Bone marrow (tissue), 2 donors: ENCODE results near the gene DHX32.

Experiments used
- DNase-seq, 2 donors: peaks; one replicate each; lab custom pipeline; 2025; lab: John Stamatoyannopoulos, UW

Gene DHX32

DNA sequence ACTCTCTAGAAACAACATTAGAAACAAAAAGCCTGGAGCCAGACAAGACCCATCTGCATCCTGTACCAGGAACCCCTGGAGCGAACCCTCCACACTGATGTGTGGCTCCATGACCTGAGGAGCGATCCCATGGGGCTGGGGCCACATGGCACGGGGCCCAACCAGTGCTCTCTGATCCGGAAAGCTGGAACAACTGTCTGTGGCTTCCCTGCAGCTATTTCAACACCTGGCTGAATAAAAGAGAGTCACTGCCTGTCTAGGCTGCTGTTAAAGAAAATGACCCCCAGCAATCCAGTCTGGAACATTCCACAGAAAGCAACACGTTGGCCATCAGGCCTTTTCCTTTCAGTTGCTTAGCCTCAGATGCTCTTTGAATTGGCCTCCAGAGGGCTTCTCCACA lies 79.0 kb downstream of the DHX32 start:
- DNase-seq, result no peak

DNA sequence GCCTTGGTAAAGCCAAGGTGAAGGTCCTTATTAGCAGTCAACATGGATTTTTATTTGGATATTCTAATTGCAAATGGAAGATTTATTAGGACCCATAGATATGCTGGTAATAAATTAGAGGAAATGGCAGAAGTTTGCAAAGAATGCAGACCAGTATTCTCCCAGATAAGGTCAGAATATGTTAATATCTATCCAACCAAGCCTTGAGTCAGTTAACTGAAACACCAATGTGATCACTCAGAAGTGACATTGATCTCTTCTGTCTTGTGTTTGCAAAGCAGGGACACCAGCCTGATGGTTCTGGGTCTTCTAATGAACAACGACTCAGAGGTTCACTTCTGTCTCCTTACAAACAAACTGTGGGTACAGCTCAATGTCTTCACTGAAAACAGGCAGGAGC lies 79.5 kb downstream of the DHX32 start:
- DNase-seq, result no peak

DNA sequence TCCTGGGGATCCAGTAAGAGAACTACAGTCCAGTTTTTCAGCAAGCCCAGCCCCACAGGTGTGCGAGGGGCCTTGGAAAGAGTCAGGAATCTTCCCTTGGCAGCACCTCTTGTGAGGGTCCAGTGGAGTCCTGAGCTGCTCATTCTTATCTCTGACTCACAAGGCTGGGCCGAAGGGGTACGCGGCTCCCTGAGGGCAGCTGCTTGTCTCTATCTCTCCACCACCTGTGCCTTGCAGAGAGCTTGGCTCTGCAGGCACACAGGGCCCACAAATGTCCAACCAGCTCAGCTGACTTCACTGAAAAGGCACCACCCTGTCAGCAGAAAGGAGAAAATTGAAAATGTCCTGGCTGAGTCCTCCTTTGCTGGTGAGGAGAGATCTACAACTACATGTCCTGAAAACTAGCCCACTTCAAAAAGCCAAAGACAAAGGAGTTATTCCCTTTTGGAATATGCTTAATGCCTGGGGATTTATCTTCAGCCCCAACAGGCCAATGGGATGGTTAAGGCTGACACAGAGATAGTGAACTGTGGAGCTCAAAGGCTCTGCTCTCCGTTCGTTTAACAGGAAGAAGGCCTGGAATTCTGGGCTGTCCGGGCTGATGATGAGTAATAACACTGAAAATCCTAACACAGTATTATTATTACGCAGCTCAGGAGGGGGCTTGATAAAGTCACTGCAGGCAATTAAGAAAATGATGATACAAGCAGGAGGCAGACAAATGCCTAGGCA lies 81.5 kb downstream of the DHX32 start:
- no peak for DNase-seq

DNA sequence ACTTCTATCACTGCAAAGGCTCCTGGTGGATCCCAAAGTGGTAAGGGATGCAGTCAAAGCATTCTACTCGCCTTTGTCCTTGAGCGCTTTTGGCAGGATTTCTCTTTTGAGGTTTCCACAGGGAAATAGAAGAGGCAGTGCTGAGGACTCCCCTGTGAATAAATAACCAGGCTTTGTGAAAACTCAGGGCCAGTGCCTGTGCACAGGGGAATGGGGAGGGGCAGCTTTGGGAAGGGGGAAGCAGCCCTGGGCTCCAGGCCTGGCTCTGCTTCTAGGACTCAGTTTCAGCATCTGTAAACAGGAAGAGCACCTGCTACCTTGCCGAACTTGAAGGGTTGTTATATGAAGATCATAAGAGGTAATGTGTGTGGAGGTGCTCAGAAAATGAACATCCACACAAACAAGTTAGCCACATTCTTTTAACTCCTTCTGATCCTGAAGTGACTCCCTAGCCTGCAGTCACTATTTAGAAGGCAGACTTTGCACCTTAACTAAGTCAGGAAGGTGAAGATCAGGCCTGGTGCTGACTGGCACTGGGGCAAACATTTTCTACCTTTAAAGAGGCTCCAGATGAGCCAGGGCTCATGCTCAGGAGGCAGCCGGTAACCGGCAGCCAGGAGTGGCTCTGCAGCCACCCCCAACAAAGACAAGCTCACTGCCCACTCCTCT lies 83.0 kb downstream of the DHX32 start:
- no peak for DNase-seq

DNA sequence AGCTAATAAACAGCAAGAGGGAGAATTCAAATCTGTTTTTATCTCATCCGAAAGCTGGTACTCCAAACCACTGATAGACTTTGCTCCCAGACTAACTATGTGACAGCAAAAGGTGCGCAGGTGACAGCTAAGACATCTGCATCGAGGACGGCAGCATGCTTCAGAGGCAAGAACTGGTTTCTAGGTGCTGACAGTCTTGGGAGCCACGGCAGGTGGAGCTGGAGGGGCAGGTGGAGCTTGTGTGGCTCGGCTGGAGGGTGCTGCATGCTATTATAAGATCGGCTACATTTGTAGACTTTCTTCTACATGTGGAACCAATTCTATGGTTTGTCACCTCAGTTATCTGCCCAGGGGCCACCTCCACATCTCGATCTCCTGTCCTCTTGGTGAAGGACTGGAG lies 83.7 kb downstream of the DHX32 start:
- DNase-seq, result no peak

DNA sequence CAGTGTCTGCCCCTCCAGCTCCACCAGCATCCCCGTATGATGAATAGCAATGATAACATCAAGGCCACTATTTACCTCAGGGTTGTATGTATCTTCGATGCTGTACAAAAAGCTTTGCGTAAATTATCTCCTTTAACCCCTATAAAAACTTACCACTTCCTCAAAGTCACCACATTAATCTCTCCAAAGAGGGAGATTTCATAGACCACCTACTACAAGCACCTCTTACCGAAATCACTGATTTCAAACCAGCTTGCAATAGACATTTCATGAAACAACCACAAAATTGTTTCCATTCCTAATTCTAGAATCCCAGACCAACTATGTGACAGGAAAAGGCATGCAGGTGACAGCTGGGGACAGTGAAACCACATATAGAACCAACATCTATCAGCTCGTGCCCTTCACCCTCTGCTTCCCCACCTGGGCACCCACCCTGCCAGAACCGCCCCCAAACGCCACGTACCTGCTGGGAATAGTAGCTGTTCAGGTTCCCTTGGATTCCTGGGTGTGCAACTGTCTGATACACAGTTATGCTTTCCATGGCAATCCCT lies 85.4 kb downstream of the DHX32 start:
- no peak for DNase-seq

DNA sequence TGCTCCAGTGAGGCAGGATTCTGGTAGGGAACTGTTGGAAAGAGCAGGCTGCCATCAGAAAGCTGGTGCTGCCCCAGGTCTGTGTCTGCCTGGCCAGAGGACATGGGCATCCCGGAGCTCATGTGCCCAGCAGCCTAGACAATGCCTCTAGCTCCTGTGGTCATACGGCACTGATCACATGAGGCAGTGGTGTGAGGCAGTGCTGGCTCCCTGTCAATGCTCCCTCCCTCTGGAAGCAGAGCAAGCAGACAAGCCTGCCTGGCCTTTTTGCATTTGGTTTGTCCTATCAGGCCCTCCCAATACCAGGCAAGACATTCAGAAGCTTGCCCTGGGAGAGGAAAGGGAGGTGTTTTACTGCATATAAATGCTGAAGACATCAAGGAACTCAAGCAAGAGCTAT lies 86.0 kb downstream of the DHX32 start:
- DNase-seq, result no peak

DNA sequence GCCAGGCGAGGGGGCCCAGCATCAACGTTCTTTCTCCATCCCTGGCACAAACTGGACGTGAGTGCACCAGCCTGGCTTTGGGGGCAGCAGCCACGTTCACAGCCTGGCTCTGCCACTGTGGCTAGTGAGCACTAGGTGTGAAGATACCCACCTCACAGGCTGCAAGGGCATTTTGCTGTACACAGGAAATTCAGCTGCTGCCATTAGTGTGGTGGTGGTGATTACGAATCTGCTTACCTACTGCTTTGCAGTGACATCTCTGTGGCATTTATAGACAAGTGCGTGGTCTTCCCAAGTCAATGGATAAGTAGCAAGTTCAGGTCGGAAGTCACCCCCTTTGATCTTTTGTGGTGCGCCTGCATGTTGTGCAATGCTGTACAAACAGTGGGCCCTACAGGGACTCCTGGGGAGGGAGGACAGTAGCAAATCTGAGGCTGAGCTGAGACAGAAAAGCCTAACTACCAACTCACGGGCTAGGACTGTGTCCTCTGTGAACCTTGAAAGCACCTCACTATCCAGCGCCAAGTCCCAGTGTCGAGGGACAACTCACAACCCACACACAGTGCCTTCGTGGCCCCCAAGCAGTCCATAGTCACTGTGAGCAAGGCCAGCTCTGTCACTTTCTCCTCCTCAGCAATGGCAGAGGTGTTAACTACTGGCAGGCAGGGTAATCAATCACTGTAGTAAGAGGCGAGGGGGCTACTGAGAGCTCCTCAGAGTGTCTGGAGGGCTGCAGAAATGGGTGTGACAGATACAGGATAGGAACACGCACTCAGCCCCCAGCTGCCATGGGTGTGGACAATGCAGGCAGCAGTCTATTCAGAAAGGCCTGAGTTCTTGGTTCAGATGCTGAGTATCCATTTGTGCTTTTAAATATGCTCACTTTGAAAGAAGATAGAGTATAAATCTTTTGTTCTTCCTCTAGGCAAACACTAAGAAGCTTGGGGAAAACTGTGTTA lies 88.5 kb downstream of the DHX32 start:
- no peak for DNase-seq

DNA sequence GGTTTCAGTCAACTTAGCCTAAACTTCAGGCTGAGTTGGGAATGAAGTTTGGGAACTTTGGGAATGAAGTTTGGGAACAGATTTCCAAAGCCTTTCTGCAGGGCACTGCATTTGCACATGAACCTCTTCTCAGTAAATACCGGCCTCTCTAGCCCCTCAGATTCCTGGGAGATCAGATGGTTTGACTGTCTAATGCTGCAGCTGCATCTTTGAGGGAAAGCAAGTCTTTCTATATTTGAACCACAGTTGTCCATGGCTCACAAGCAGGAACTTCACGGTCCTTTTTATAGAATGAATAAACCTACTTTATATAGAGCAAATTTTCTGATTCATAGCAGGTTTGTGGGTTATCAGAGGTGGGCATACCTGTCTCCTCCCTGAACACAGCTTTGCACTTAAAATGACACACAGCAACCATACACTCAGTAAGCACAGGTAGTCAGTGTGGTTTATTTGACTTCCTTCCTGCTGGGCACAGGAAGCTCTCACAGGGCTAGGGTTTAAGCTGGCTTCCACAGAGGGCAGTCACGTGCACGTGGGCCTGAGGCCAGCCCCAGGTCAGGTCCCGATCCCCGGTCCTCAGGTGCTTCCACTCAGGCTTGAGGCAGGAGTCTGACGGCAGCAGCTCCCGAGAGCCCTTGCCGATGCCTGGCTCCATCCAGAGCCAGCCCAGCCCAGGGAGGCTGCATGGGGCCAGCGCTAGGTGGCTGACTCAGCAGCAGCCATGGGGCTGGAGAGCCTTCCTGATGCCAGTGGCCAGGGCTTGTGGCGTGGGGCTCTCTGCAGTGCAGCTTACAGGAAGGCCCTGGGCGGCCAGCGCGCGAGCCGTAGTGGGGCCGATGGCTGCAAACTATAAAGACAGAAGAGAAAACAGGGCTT lies 92.7 kb downstream of the DHX32 start:
- no peak for DNase-seq
